ENCODE measurements around the gene KCNG3.
"Not testable (repeated sequence)": the region's sequence is repeated elsewhere in the genome, so short reads cannot be mapped to it uniquely, and the experiment has no call there.

The KCNG3 gene

DNA sequence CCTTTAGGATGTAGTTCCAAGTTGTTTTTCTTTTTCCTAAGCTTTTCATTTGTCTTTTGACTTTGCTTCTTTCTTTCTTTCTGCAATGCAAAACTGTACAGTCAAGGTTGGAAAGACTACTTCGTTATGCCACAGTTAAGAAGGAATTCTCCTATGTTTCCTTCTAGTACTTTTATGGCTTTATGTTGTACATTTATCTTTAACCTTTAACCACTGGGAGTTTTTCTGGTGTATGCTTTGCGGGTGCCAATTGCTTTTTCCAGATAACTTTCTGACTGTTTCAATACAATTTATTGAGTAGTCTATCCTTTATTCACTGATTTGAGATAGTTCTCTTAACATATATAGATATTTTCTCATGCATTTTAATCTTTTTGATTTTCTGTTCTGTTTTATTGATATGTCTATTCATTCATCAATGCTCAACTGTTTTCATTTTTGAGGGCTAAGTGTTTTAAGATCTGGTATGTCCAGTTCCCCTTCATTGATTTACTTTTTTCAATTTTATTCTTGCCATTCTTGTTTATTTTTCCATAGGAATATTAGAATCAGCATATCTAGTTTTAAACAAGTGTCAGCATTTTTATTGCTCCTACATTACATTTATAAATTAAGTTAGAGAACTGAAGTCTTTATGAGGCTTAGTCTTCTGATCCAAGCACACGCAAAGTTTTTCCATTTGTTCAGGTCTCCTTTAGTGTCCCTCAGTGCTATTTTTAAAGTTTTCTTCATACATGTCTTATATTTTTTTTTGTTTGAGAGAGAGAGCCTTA is 82.9 kb downstream of the KCNG3 start:
- DNase-seq (ENCODE audit: low spot score), result no peak
- TF ChIP-seq CTCF (IDR thresholded peaks at IDR 0.05; ENCODE audit: extremely low read depth, missing control alignments), result no peak

GRCh38 chr2:42408009-42408408 is 85.8 kb downstream of the KCNG3 start:
- DNase-seq (ENCODE audit: low spot score), result no peak
- no peak for TF ChIP-seq CTCF (IDR thresholded peaks at IDR 0.05; ENCODE audit: extremely low read depth, missing control alignments)

DNA sequence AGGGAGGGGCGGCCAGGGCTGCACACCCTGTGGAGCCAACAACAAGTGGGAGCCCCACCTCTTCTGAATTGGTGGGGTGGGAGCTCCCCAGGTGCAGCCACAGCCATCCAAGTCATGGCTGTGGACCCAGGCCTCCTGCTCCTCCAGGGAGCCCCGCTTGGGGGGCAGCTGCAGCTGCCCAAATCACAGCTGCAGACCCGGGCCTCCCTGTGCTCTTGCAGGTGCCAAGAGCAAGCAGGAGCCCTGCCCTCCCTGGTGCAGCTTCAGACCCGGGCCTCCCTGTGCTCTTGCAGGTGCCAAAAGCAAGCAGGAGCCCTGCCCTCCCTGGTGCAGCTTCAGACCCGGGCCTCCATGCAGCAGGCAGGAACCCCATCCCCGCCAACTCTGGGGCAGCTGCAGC is 86.3 kb downstream of the KCNG3 start:
- no peak for TF ChIP-seq CTCF (IDR thresholded peaks at IDR 0.05; ENCODE audit: extremely low read depth, missing control alignments)
- no peak for DNase-seq (ENCODE audit: low spot score)

GRCh38 chr2:42404676-42405075 is 89.1 kb downstream of the KCNG3 start:
- TF ChIP-seq CTCF (IDR thresholded peaks at IDR 0.05; ENCODE audit: extremely low read depth, missing control alignments), result no peak
- no peak for DNase-seq (ENCODE audit: low spot score)

GRCh38 chr2:42401773-42402172 is 92.0 kb downstream of the KCNG3 start:
- no peak for DNase-seq (ENCODE audit: low spot score)
- TF ChIP-seq CTCF (IDR thresholded peaks at IDR 0.05; ENCODE audit: extremely low read depth, missing control alignments), result no peak

GRCh38 chr2:42398052-42398451 is 95.7 kb downstream of the KCNG3 start:
- not testable (repeated sequence) for DNase-seq (ENCODE audit: low spot score)

- not testable (repeated sequence) for DNase-seq (ENCODE audit: low spot score)
Observed at GRCh38 chr2:42393320-42393719, 100.5 kb downstream of the KCNG3 start.

DNA sequence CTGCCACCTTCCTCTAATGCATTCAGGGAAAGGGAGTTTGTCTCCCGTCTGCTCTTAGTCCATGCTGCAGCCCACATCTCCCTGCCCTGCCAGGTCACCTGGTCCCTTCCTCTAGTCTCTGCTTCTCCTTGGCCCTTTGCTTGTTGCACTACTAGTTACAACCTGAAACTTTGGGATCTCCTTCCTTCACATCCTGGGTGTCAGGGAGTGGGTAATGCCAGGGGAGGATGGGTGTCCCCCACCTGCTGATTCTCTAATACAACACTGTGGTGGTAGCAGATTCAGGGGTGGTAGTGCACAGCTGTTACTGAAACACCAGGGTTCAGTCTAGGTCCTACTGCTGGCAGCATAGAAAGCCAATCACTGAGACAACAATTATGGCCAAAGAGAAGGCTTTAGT is 101.6 kb downstream of the KCNG3 start:
- no peak for TF ChIP-seq CTCF (IDR thresholded peaks at IDR 0.05; ENCODE audit: extremely low read depth, missing control alignments)
- DNase-seq (ENCODE audit: low spot score), result no peak

Data from GM20000 (cell line).